ENCODE results near the gene RSPH6A. TPM values are rescaled to one million over a fixed set of nuclear protein-coding genes. Genes with fewer than 3 reads are reported as not detected.

Gene RSPH6A
- total RNA-seq, 4 donors from 2014 or later, result 0.23 TPM; not detected in 3

- no peak for TF ChIP-seq POLR2AphosphoS5 (IDR thresholded peaks at IDR 0.05)
- TF ChIP-seq EP300 (IDR thresholded peaks at IDR 0.05), result no peak
- TF ChIP-seq CTCF (IDR thresholded peaks at IDR 0.05), result no peak
- TF ChIP-seq POLR2A (IDR thresholded peaks at IDR 0.05), result no peak
- ATAC-seq, result no peak
- no CpG with 5 or more reads among the region's 7 CpGs for WGBS, 2 donors (ENCODE audit: low coverage in 1 of 2)
- Histone ChIP-seq H3K4me3 (no peak overlapping the region), H3K36me3 (peaks cover 0 to 85% of the 10 kb centered on the region in 2 donors), H3K27me3 (no peaks in the 10 kb centered on the region), H3K4me1 (no peaks in the 10 kb centered on the region), H3K9me3 (no peaks in the 10 kb centered on the region), H3K27ac (no peak overlapping the region)
These were observed 37.9 kb upstream of the RSPH6A start for GRCh38 chr19:45852983-45853382.

- whole genome bisulfite sequencing, 2 donors (ENCODE audit: low coverage in 1 of 2), result 89 to 91% methylated on average over 4 to 6 of the region's 10 CpGs
- Histone ChIP-seq H3K27ac (no peak overlapping the region), H3K9me3 (no peaks in the 10 kb centered on the region), H3K36me3 (peaks cover 0 to 90% of the 10 kb centered on the region in 2 donors), H3K27me3 (no peaks in the 10 kb centered on the region), H3K4me1 (no peaks in the 10 kb centered on the region), H3K4me3 (no peak overlapping the region)
- no peak for ATAC-seq
- no peak for TF ChIP-seq POLR2A (IDR thresholded peaks at IDR 0.05)
- no peak for TF ChIP-seq CTCF (IDR thresholded peaks at IDR 0.05)
- TF ChIP-seq EP300 (IDR thresholded peaks at IDR 0.05), result no peak
- no peak for TF ChIP-seq POLR2AphosphoS5 (IDR thresholded peaks at IDR 0.05)
These were observed 37.1 kb upstream of the RSPH6A start for GRCh38 chr19:45852145-45852750.

- H3K4me3 ChIP-seq, result no peak overlapping the region
- no peaks in the 10 kb centered on the region for H3K27me3 ChIP-seq
- ATAC-seq, result no peak
- TF ChIP-seq POLR2AphosphoS5 (IDR thresholded peaks at IDR 0.05), result no peak
- TF ChIP-seq CTCF (IDR thresholded peaks at IDR 0.05), result no peak
- TF ChIP-seq POLR2A (IDR thresholded peaks at IDR 0.05), result no peak
- no peak for TF ChIP-seq EP300 (IDR thresholded peaks at IDR 0.05)
- whole genome bisulfite sequencing, 2 donors (ENCODE audit: low coverage in 1 of 2), result 91 to 95% methylated on average over 2 to 4 of the region's 4 CpGs
- H3K36me3 ChIP-seq, result peaks cover 0 to 100% of the 10 kb centered on the region in 2 donors
- H3K4me1 ChIP-seq, result no peaks in the 10 kb centered on the region
- H3K9me3 ChIP-seq, result no peaks in the 10 kb centered on the region
- no peak overlapping the region for H3K27ac ChIP-seq
These were observed 33.8 kb upstream of the RSPH6A start for GRCh38 chr19:45848922-45849321.

- TF ChIP-seq POLR2A (IDR thresholded peaks at IDR 0.05) (no peak), POLR2AphosphoS5 (IDR thresholded peaks at IDR 0.05) (no peak), CTCF (IDR thresholded peaks at IDR 0.05) (no peak)
- H3K4me3 ChIP-seq, result no peak overlapping the region
- 89% methylated on average over 6 of the region's 13 CpGs; no CpG with 5 or more reads in 1 of the 2 donors for WGBS, 2 donors (ENCODE audit: low coverage in 1 of 2)
- H3K27me3 ChIP-seq, result no peaks in the 10 kb centered on the region
- no peak for ATAC-seq
- H3K9me3 ChIP-seq, result no peaks in the 10 kb centered on the region
- H3K36me3 ChIP-seq, result peaks cover 0 to 100% of the 10 kb centered on the region in 2 donors
- H3K27ac ChIP-seq, result no peak overlapping the region
- no peaks in the 10 kb centered on the region for H3K4me1 ChIP-seq
These were observed 32.6 kb upstream of the RSPH6A start for GRCh38 chr19:45847663-45848062.

GRCh38 chr19:45842198-45842597, 27.1 kb upstream of the RSPH6A start:
- ATAC-seq, result no peak
- no peaks in the 10 kb centered on the region for H3K9me3 ChIP-seq
- no peak overlapping the region for H3K4me3 ChIP-seq
- H3K27ac ChIP-seq, result no peak overlapping the region
- peaks cover 0 to 100% of the 10 kb centered on the region in 2 donors for H3K36me3 ChIP-seq
- H3K27me3 ChIP-seq, result no peaks in the 10 kb centered on the region
- no peak for TF ChIP-seq POLR2AphosphoS5 (IDR thresholded peaks at IDR 0.05)
- H3K4me1 ChIP-seq, result no peaks in the 10 kb centered on the region
- WGBS, 2 donors (ENCODE audit: low coverage in 1 of 2), result 94% methylated on average over 7 of the region's 14 CpGs; no CpG with 5 or more reads in 1 of the 2 donors

Data from gastroesophageal sphincter (tissue), 4 donors.